Measurements from ENCODE around the gene PPBP.

DNA sequence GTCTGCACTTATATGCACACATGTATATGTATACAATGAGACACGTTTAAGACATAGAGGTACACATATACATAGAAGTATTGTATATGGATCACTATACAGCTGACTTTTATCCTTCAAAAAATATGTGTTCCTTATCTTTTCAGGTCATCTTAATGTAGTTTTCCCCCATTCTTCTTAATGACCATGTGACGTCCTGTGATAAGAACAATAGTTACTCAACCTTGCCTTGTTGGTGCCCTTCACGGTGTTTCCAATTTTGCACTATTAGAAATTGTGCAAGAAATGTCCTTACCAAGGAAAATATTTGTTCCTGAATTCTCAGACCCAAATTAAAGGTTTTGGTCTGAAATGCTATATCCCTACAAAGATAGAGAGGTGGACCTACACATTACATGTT, 1.0 kb upstream of the PPBP start:
- TF ChIP-seq POLR2AphosphoS5 (IDR thresholded peaks at IDR 0.05; ENCODE audit: borderline replicate concordance, low read depth, low read length) (no peak), EZH2 (IDR thresholded peaks at IDR 0.05) (no peak)
